Skin of body (tissue), 2 donors: ENCODE measurements around the gene VSTM2B. TPM values are rescaled to one million over a fixed set of nuclear protein-coding genes. Genes with fewer than 3 reads are reported as not detected.
"Not testable (repeated sequence)": the region's sequence is repeated elsewhere in the genome, so short reads cannot be mapped to it uniquely, and the experiment has no call there.

Source experiments
- DNase-seq: peaks from one replicate; lab custom pipeline; 2025; lab: John Stamatoyannopoulos, UW
- total RNA-seq: library from RNA; depleted of rRNA; stranded (reverse); fragments of >200 nt; gene quantifications from one replicate; pipeline ENCODE4 v1.2.3, GENCODE V29; 2014

The VSTM2B gene
- total RNA-seq, result not detected

GRCh38 chr19:29525901-29526729, at the start of gene VSTM2B:
Gene VSTM2B (plus strand): TSS chr19:29525994. CDS start chr19:29526584, 590 bp downstream.
- DNase-seq, result no peak

GRCh38 chr19:29476528-29476927, 49.3 kb upstream of the VSTM2B start:
- no peak for DNase-seq

GRCh38 chr19:29477831-29478577, 47.8 kb upstream of the VSTM2B start:
- no peak for DNase-seq

GRCh38 chr19:29478578-29479565, 46.9 kb upstream of the VSTM2B start:
- no peak for DNase-seq

- DNase-seq, result no peak
Measured at GRCh38 chr19:29479941-29480340, 45.9 kb upstream of the VSTM2B start.

GRCh38 chr19:29480507-29480906, 45.3 kb upstream of the VSTM2B start:
- no peak for DNase-seq

GRCh38 chr19:29482855-29483640, 42.7 kb upstream of the VSTM2B start:
- DNase-seq, result no peak

GRCh38 chr19:29483641-29483920, 42.2 kb upstream of the VSTM2B start:
- no peak for DNase-seq

- DNase-seq, result no peak
Measured at GRCh38 chr19:29483944-29484581, 41.7 kb upstream of the VSTM2B start.

- DNase-seq, result no peak
Measured at GRCh38 chr19:29484876-29485275, 40.9 kb upstream of the VSTM2B start.

GRCh38 chr19:29485293-29485692, 40.5 kb upstream of the VSTM2B start:
- no peak for DNase-seq

- not testable (repeated sequence) for DNase-seq
Measured at GRCh38 chr19:29486961-29487360, 38.8 kb upstream of the VSTM2B start.

GRCh38 chr19:29487432-29487831, 38.4 kb upstream of the VSTM2B start:
- no peak for DNase-seq

- DNase-seq, result no peak
Measured at GRCh38 chr19:29488316-29488715, 37.5 kb upstream of the VSTM2B start.

GRCh38 chr19:29489172-29489951, 36.4 kb upstream of the VSTM2B start:
- DNase-seq, result no peak

GRCh38 chr19:29491491-29491890, 34.3 kb upstream of the VSTM2B start:
- DNase-seq, result no peak

GRCh38 chr19:29491995-29492577, 33.7 kb upstream of the VSTM2B start:
- no peak for DNase-seq

- DNase-seq, result peak; percentile 20
Measured at GRCh38 chr19:29492769-29493168, 33.0 kb upstream of the VSTM2B start.

GRCh38 chr19:29495091-29495490, 30.7 kb upstream of the VSTM2B start:
- no peak for DNase-seq
